HG03571 (cell line): ENCODE results near the gene PRKG1.

ENCODE experiments used
- ATAC-seq: cut with Tn5 transposase; IDR thresholded peaks from one replicate; pipeline ENCODE4 v1.9.1; 2021; ENCODE audit not compliant: unreplicated experiment

PRKG1 gene

DNA sequence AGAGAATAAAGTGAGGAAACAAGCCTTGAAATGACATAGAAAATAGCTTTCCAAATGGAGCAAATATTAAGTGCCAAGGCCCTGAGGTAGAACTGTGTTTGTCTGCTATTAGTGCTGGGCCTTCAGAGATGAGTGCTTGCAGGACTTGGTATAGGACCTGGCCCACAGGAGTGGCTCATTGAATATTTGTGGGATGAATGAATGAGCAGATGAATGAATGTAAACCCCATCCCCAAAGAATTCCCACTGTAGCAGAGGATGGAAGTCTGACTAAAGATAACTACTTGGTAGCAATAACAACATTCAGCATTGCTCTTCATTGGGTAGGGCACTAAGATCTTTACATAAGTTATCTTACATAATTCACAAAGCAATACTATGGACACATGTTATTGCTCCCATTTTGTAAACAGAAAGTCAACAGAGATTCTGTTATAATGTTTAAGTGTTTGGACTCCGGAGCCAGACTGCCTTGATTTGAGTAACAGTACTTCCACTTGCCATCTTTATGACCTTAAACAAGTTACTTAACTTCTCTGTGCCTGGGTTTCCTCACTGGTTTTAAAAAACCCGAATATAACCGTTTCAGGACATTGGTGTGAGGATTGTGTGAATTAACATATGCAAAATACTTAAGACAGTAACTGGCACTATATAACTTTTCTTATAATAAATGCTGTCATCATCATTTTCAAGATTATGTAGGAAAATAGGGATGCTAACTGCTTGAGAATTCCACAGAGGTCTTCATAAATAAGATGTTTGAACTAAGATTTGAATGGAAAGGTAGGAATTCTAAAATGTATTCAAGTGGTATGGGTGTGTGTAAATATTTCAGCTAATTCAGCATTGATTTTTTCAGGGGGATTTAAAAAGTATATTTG lies 141.9 kb downstream of the PRKG1 start:
- no peak for ATAC-seq

- no peak for ATAC-seq
Observed at GRCh38 chr10:51217505-51217904, 143.2 kb downstream of the PRKG1 start.

- no peak for ATAC-seq
Observed at GRCh38 chr10:51224671-51225161, 150.4 kb downstream of the PRKG1 start.

DNA sequence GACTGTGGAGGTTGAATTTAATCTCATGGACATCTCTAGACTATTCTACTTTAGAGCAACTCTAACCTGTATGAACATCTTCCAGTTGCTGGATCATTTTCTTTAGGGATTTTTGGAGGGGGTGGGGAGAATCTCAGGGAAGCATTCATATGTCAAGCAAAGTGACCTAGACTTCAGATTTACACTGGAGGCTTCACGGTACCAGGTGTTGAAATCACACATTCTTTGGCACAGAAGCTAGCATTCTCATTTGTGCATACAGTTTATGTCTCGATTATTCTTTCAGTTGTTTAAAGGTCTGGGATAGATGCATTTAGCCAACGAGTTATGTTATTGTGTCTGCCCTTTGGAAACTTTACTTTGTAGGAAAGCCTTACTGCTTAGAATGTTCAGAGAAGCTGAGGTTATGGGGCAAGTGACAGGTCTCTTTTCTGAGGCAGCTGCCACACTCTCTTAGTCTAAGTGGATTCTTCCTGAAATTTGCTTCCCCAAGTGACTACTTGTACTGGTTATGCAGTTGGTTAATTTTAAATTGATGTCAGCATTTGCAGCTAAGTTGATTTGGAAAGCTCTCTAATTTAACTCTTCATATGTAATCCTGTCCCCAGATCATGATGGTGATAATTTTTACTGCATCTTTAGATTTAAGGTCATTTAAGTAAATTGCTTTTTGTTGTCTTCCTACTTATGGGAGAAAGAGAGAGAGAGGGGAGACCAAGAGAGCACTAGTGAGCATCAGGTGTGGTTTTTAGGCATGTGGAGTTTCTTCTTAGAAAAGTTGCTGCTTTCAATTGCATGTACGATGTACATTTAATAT lies 153.8 kb downstream of the PRKG1 start:
- ATAC-seq = no peak

DNA sequence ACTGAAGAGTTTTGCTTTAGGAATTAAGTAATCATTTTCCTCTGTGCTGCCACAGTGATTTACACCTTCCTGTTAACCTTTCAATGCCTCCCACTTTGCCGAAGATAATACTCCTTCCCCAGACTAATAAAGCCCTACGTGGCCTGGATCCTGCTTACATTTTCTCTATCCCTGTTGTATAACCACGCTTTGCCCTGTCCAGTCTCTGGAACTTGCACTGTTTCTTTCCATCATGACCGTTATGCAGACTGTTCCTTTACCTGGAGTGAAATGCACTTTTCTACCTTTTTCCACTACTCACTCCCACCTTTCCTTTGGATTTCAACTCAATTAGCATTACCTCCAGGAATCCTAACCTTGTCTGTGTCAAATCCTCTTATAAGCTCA lies 154.4 kb downstream of the PRKG1 start:
- ATAC-seq = no peak

DNA sequence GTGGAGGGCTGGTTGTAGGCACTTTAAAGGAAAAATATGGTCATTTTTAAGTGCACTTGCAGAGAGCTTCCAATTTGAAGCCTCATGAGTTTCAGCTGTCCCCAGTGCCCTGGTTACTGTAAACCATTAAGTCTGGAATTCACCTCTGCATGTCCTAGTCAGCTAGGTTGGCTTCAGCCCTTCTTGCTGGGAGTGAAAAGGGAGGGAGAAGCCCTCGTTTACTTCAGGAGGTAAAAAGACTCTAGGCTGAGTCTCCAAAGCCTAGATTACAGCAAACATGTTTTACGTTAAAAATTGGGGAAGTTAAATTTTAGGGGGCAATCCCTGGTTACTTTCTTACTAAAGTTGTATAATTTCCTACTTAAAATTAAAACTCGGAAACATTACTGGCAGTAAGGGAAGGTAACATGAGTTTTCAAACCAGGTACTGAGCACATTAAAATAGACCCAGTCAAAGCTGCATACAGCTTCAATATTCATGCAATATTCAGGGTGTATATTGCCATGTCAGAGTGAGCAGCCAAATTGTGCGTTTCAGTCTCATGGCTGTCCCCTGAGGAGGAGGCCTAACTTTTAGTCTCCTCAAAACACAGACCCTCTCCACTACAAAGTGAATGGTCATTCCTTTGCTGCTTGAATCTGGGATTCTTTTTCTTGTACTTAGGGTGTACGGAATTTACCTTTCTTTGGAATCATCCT lies 156.7 kb downstream of the PRKG1 start:
- no peak for ATAC-seq

GRCh38 chr10:51231754-51232153 lies 157.5 kb downstream of the PRKG1 start:
- no peak for ATAC-seq

GRCh38 chr10:51233337-51234100 lies 159.2 kb downstream of the PRKG1 start:
- no peak for ATAC-seq

DNA sequence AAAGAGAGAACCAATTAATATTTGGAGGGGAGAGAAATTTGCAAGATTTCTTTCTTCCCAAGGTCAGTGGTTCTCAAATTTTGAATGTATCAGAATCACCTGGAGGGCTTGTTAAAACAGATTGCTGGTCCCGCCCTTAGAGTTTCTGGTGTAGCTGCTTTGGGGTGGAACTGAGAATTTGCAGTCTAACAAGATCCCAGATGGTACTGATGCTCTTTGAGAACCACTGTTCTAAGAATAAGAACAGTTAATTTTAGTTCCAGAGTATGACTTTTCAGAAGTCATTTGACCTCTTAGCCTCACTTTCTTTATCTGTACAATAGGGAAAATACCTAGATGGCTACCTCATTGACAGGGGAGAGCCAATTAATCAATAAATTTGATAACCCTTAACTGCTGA lies 161.6 kb downstream of the PRKG1 start:
- ATAC-seq = no peak

DNA sequence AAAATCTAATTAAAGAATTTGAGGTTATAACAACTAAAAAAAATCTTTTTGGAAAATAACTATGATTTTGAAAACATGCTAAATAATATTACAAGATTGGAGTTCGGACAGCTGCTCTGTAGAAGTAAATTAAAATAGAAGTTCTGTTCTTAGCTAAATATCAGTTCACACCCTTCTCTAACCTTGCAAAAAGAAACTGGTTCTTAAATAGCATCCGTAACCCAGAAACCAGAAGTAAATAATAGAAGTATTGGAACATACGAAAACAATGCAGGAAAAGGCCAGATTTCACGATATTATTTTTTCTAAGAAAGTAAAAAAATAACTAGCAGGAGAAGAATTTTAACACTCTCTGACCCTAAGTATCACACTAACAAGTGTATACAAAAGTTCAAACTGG lies 164.7 kb downstream of the PRKG1 start:
- ATAC-seq = no peak

DNA sequence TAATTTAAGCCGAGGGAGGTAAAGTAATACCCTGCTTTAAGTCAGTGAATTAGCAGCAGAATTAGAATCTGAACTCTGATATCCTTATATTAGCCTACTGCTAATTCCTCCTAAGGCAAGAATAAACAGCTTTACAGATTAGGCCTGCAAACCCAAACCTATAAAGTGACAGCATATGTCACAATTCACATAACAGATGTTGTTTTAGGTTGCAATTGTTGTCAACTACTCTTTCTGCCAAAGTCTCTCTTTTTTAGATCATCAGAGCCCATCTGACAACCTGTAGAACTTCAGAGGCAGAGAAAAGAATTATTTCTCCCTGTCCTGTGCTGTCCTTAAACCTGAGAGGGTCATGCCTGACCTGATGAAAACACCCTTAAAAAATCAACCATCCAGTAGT lies 167.2 kb downstream of the PRKG1 start:
- ATAC-seq = no peak

DNA sequence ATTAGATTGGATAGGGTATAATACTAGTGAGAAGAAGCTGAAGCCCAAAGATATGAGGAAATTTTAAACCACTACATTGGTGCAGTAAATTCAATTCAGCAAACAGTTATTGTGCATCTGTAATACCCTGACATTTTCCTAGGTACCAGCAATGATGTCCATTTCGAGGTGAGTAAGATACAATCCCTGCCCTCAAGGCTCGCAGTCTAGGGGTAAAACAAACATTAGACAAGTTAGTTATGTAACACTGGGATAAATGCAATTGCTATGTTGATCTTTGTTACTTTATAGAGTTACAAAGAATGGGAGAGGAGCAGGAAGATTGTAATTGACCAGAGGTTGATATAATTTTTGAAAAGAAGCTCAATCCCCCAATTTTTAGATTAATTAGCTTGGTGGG lies 168.1 kb downstream of the PRKG1 start:
- no peak for ATAC-seq

DNA sequence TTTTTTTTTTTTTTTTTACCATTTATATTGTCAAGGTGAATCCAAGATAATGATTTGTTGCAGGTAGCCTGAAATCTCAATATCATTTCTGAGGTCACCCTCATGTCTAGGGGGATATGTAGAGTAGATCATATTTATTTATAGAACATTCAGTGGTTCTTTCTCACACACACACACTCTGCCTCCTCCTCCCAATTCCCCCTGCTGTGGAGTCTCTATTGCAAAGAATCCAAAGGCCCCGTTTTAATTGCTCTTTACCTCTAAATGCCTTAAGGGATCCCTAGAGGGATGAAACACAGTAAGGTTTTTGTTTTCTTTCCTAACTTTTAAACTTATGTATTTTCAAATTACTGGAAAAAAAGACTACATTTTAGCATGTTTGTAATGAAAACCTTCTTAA lies 170.0 kb downstream of the PRKG1 start:
- ATAC-seq = no peak

GRCh38 chr10:51244748-51245490 lies 170.6 kb downstream of the PRKG1 start:
- ATAC-seq = no peak

GRCh38 chr10:51246156-51246555 lies 171.9 kb downstream of the PRKG1 start:
- no peak for ATAC-seq

DNA sequence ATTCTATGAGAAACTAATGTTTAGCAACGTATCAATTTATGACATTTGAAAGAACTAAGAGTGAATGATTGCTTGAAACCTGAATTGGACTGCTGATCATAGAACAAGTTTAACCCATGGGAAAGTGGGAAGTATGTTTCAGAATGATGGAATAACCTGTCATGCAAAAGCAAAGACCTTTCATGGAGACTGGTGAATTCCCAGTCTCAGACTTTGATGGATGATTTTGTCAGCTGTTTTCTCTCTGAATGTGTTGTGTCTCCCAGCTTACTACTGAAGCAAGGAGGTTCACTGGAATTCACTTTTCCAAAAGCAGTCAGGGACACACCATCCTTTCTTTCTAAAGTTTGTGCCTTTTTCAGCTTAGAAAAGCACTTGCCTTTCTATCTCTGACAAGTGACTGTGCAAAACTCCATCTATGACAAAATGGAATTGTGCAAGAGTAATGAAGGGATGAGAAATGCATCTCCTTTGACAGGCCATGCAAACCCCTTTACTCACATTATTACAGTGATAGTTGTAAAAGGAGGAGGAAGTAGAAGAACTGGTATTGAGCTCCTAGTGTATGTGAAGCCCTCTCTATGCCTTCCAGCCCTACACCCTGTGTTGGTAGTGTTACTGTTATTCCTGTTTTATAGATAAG lies 176.1 kb downstream of the PRKG1 start:
- no peak for ATAC-seq

DNA sequence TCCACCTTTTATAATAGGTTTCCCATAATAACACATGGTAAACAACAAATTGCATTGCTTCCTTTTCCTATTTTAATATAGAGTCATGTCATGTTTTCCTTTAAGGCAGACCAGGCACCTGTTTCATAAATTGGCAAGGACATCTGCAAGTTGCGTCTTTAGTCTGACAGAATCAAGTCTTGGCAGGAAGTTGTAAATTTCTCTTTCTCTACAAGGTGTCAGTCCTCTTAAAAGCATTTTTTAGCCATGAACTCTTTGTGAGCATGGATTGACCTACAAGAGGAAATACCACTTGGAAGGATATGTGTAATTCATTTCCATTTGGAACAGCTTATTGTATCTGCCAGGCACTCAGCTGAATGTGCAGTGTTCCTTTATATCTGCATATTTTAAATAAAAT lies 176.8 kb downstream of the PRKG1 start:
- no peak for ATAC-seq

DNA sequence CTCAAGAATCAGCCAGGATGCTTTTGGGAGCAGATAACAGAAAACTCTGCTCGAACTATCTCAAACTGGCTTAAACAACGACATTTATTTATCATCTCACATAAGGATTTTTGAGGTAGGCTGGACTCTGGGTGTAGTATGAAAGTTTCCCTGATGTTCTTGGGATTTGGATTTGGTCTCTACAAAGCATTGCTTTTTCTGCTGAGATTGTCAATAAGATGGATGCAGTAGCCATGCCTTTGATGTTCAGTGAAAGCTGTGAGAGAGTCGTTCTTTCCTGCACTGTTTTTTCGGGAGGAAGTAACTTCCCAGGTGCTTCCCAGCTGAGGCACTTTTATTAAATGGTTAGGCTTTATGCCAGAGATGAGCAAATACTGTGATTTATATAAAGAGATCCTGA lies 181.1 kb downstream of the PRKG1 start:
- ATAC-seq = no peak

GRCh38 chr10:51257511-51258248 lies 183.4 kb downstream of the PRKG1 start:
- ATAC-seq = no peak
